Measurements from ENCODE around the gene NECAB2.

Gene NECAB2

GRCh38 chr16:84040823-84041820 is 73.1 kb downstream of the NECAB2 start:
- no peak for DNase-seq (ENCODE audit: low read depth)
- no peak for TF ChIP-seq CTCF (conservative IDR thresholded peaks at IDR 0.05; ENCODE audit: low read depth, low read length)
- H3K4me3 ChIP-seq (ENCODE audit: low read depth, low read length) = no peak overlapping the region

GRCh38 chr16:84041881-84042280 is 73.8 kb downstream of the NECAB2 start:
- H3K4me3 ChIP-seq (ENCODE audit: low read depth, low read length) = no peak overlapping the region
- DNase-seq (ENCODE audit: low read depth) = no peak
- no peak for TF ChIP-seq CTCF (conservative IDR thresholded peaks at IDR 0.05; ENCODE audit: low read depth, low read length)

- H3K4me3 ChIP-seq (ENCODE audit: low read depth, low read length) = no peak within 1 kb of the TSS
- TF ChIP-seq CTCF (conservative IDR thresholded peaks at IDR 0.05; ENCODE audit: low read depth, low read length) = no peak
- DNase-seq (ENCODE audit: low read depth) = no peak
Observed at GRCh38 chr16:84042308-84042878, 74.3 kb downstream of the NECAB2 start, which contains the start of gene SLC38A8. SLC38A8 (minus strand) TSS chr16:84042795; CDS start chr16:84042157, 638 bp downstream.

GRCh38 chr16:84042879-84043485 is 74.9 kb downstream of the NECAB2 start:
- no peak for TF ChIP-seq CTCF (conservative IDR thresholded peaks at IDR 0.05; ENCODE audit: low read depth, low read length)
- H3K4me3 ChIP-seq (ENCODE audit: low read depth, low read length) = no peak overlapping the region

GRCh38 chr16:84043486-84044117 is 75.6 kb downstream of the NECAB2 start:
- DNase-seq (ENCODE audit: low read depth) = no peak
- no peak for TF ChIP-seq CTCF (conservative IDR thresholded peaks at IDR 0.05; ENCODE audit: low read depth, low read length)
- H3K4me3 ChIP-seq (ENCODE audit: low read depth, low read length) = no peak overlapping the region

More at GRCh38 chr16:84042879-84043485, 74.9 kb downstream of the NECAB2 start:
- DNase-seq (ENCODE audit: low read depth) = no peak

- DNase-seq (ENCODE audit: low read depth) = peak; percentile 47
- TF ChIP-seq CTCF (conservative IDR thresholded peaks at IDR 0.05; ENCODE audit: low read depth, low read length) = peak; percentile 54
- H3K4me3 ChIP-seq (ENCODE audit: low read depth, low read length) = no peak overlapping the region
Observed at GRCh38 chr16:84044118-84044488, 76.1 kb downstream of the NECAB2 start.
